HepG2 (cell line): Measurements from ENCODE around the gene FKBP10. TPM values are rescaled to one million over a fixed set of nuclear protein-coding genes. Genes with fewer than 3 reads are reported as not detected.
A peak's percentile ranks its signal among the peaks of the same experiment; 100 is the strongest.

Experiments used
- DDIT3 ChIP-seq: sonication (generic); formaldehyde crosslinking; IDR thresholded peaks from 2 replicates; pipeline ENCODE4 v1.4.0; 2020; ENCODE audit warnings: mild to moderate bottlenecking, missing genetic modification reagents
- ELF1 ChIP-seq: sonication (generic); formaldehyde crosslinking; IDR thresholded peaks from 2 replicates; pipeline ENCODE4 v1.4.0; 2020; ENCODE audit warnings: missing genetic modification reagents
- FOXJ3 ChIP-seq: sonication (generic); formaldehyde crosslinking; IDR thresholded peaks from 2 replicates; pipeline ENCODE4 v1.4.0; 2020; ENCODE audit warnings: missing genetic modification reagents, mild to moderate bottlenecking, borderline replicate concordance
- HDAC2 ChIP-seq: sonication (generic); formaldehyde crosslinking; IDR thresholded peaks from 2 replicates; pipeline ENCODE4 v1.4.0; 2020; ENCODE audit warnings: missing genetic modification reagents
- HMG20A ChIP-seq: IDR thresholded peaks from 2 replicates; pipeline ENCODE4 v1.6.1; 2016; ENCODE audit warnings: borderline replicate concordance
- MEF2D ChIP-seq: sonication (generic); formaldehyde crosslinking; IDR thresholded peaks from 2 replicates; pipeline ENCODE4 v1.5.1; 2020; ENCODE audit warnings: mild to moderate bottlenecking, missing genetic modification reagents
- MLX ChIP-seq: IDR thresholded peaks from 2 replicates; pipeline ENCODE4 v1.6.1; 2016
- MXD4 ChIP-seq: IDR thresholded peaks from 2 replicates; pipeline ENCODE4 v1.6.1; 2016; ENCODE audit warnings: mild to moderate bottlenecking, missing biosample characterization, missing genetic modification reagents
- PAWR ChIP-seq: sonication (generic); formaldehyde crosslinking; IDR thresholded peaks from 2 replicates; pipeline ENCODE4 v1.4.0; 2020; ENCODE audit warnings: missing genetic modification reagents, mild to moderate bottlenecking, borderline replicate concordance
- PHB2 ChIP-seq: fragments of 450-650 bp; IDR thresholded peaks from 2 replicates; pipeline ENCODE4 v1.6.1; 2018; ENCODE audit not compliant: partially characterized antibody
- SATB2 ChIP-seq: sonication (generic); formaldehyde crosslinking; IDR thresholded peaks from 2 replicates; pipeline ENCODE4 v1.5.0; 2020; ENCODE audit warnings: missing genetic modification reagents
- THRA ChIP-seq: sonication (generic); formaldehyde crosslinking; IDR thresholded peaks from 2 replicates; pipeline ENCODE4 v1.4.0; 2020; ENCODE audit warnings: missing genetic modification reagents, borderline replicate concordance
- ZBTB33 ChIP-seq: sonication (generic); formaldehyde crosslinking; IDR thresholded peaks from 2 replicates; pipeline ENCODE4 v1.4.0; 2020; ENCODE audit warnings: missing genetic modification reagents
- ZKSCAN5 ChIP-seq: sonication (generic); formaldehyde crosslinking; IDR thresholded peaks from 2 replicates; pipeline ENCODE4 v1.5.1; 2020; ENCODE audit warnings: mild to moderate bottlenecking, missing genetic modification reagents
- ZNF292 ChIP-seq: sonication (generic); formaldehyde crosslinking; IDR thresholded peaks from 2 replicates; pipeline ENCODE4 v1.8.1; 2022; ENCODE audit warnings: mild to moderate bottlenecking, low read depth, missing genetic modification reagents, borderline replicate concordance
- ZNF382 ChIP-seq: sonication (generic); formaldehyde crosslinking; IDR thresholded peaks from 2 replicates; pipeline ENCODE4 v1.5.0; 2020; ENCODE audit warnings: missing genetic modification reagents, mild to moderate bottlenecking, borderline replicate concordance
- ZNF431 ChIP-seq: sonication (generic); formaldehyde crosslinking; IDR thresholded peaks from 2 replicates; pipeline ENCODE4 v1.9.0; 2022; ENCODE audit warnings: missing genetic modification reagents, low read depth, mild to moderate bottlenecking, borderline replicate concordance
- ZNF460 ChIP-seq: sonication (generic); formaldehyde crosslinking; IDR thresholded peaks from 2 replicates; pipeline ENCODE4 v1.5.1; 2020; ENCODE audit warnings: missing genetic modification reagents, mild to moderate bottlenecking, borderline replicate concordance
- ZNF547 ChIP-seq: sonication (generic); formaldehyde crosslinking; IDR thresholded peaks from 2 replicates; pipeline ENCODE4 v1.5.1; 2020; ENCODE audit warnings: mild to moderate bottlenecking, missing genetic modification reagents
- ZNF720 ChIP-seq: sonication (generic); formaldehyde crosslinking; IDR thresholded peaks from 2 replicates; pipeline ENCODE4 v1.4.0; 2020; ENCODE audit warnings: missing genetic modification reagents
- ZNF776 ChIP-seq: sonication (generic); formaldehyde crosslinking; IDR thresholded peaks from 2 replicates; pipeline ENCODE4 v1.4.0; 2020; ENCODE audit warnings: mild to moderate bottlenecking, missing genetic modification reagents
- polyA plus RNA-seq, 8 experiments: library from polyadenylated mRNA; depleted of rRNA in 3 of 8; stranded (reverse) in 7 of 8; unstranded in 1 of 8; fragments of >200 nt; fragmentation: Illumina TruSeq in 4 of 8; extraction: Trizol in 4 of 8; gene quantifications; 2 replicates each; pipeline versions ENCODE4 v1.2.1 to v1.2.3, GENCODE V29; 2011 to 2016; ENCODE audit warnings: low read depth in 4 of 8, missing spikeins in 1 of 8, mixed read lengths in 1 of 8; ENCODE audit not compliant: insufficient read depth in 1 of 8
- total RNA-seq, 5 experiments: library from RNA; depleted of rRNA; stranded (reverse); fragments of >200 nt; fragmentation: Illumina TruSeq; extraction: Trizol; gene quantifications; 2 replicates each; pipeline ENCODE4 v1.2.3, GENCODE V29; 2016; ENCODE audit warnings: low read depth in 1 of 5
- TF ChIP-seq, protein P1 (sequence below): IDR thresholded peaks from 2 replicates; pipeline ENCODE4 v1.6.1; 2016; ENCODE audit warnings: low read depth

FKBP10 gene
- total and polyA plus RNA-seq, 2 of the 13 experiments (the other 11 are each of a cell fraction or from before 2014, with no cell fraction given) = 149 to 573 TPM

GRCh38 chr17:41810659-41811548 lies 1.9 kb upstream of the FKBP10 start (continued):
- TF ChIP-seq ELF1 = 0 out of 2 replicates have a peak, but pooled peaks have one; percentile 3
- TF ChIP-seq DDIT3 (CRISPR knock-in tag) = no peak
- no peak for TF ChIP-seq MLX (CRISPR knock-in tag)
- TF ChIP-seq MXD4 = peak; percentile 42; the same call in 1 of the 2 replicates
- TF ChIP-seq ZNF292 (CRISPR knock-in tag) = no peak
- TF ChIP-seq ZNF776 (CRISPR knock-in tag) = peak; percentile 77; the same call in 1 of the 2 replicates
- no peak for TF ChIP-seq ZNF720 (CRISPR knock-in tag)
- TF ChIP-seq, protein P1, sequence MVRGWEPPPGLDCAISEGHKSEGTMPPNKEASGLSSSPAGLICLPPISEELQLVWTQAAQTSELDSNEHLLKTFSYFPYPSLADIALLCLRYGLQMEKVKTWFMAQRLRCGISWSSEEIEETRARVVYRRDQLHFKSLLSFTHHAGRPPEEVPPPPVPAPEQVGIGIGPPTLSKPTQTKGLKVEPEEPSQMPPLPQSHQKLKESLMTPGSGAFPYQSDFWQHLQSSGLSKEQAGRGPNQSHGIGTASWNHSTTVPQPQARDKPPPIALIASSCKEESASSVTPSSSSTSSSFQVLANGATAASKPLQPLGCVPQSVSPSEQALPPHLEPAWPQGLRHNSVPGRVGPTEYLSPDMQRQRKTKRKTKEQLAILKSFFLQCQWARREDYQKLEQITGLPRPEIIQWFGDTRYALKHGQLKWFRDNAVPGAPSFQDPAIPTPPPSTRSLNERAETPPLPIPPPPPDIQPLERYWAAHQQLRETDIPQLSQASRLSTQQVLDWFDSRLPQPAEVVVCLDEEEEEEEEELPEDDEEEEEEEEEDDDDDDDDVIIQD (CRISPR knock-in tag) = 0 out of 2 replicates have a peak, but pooled peaks have one; percentile 31
- TF ChIP-seq FOXJ3 (CRISPR knock-in tag) = no peak
- no peak for TF ChIP-seq THRA (CRISPR knock-in tag)
- no peak for TF ChIP-seq ZNF382 (CRISPR knock-in tag)
- TF ChIP-seq ZBTB33 (CRISPR knock-in tag) = 0 out of 2 replicates have a peak, but pooled peaks have one; percentile 16
- no peak for TF ChIP-seq HMG20A (CRISPR knock-in tag)
- no peak for TF ChIP-seq PHB2
- TF ChIP-seq ZNF547 (CRISPR knock-in tag) = 0 out of 2 replicates have a peak, but pooled peaks have one; percentile 25
- TF ChIP-seq PAWR = no peak
- TF ChIP-seq ZNF431 (CRISPR knock-in tag) = no peak
- no peak for TF ChIP-seq ZNF460 (CRISPR knock-in tag)
- peak; percentile 23; the same call in 1 of the 2 replicates for TF ChIP-seq MEF2D (CRISPR knock-in tag)
- no peak; the same call in 1 of the 2 replicates for TF ChIP-seq SATB2 (CRISPR knock-in tag)
- no peak for TF ChIP-seq ZKSCAN5 (CRISPR knock-in tag)
- 0 out of 2 replicates have a peak, but pooled peaks have one; percentile 20 for TF ChIP-seq HDAC2
